Panc1 (cell line): ENCODE data around the gene NXPH3. TPM values are rescaled to one million over a fixed set of nuclear protein-coding genes. Genes with fewer than 3 reads are reported as not detected.

Source experiments
- ATAC-seq: fragments of 200-7000 bp; cut with Tn5 transposase; 2 replicates; pipeline ENCODE4 v1.9.1; 2020; ENCODE audit warnings: mild to moderate bottlenecking, moderate library complexity
- BruUV-seq: library from RNA; stranded (reverse); fragments of 400-500 nt; replicated peaks from 2 replicates; lab custom pipeline; 2021; lab: Mats Ljungman, UMichigan
- CTCF ChIA-PET: fragments of 300-600 bp; sonication (Branson Sonifier 250); formaldehyde crosslinking; loops from one replicate; lab custom pipeline; 2022; ENCODE audit warnings: antibody characterized with exemption; lab: Charles Lee
- POLR2A ChIA-PET: fragments of 300-600 bp; sonication (Branson Sonifier 250); formaldehyde crosslinking; loops from one replicate; lab custom pipeline; 2022; ENCODE audit warnings: antibody characterized with exemption; lab: Charles Lee
- DNase-seq: peaks from one replicate; pipeline ENCODE4 v3.0.0-alpha.2; 2010; ENCODE audit warnings: low read depth, low spot score
- H3K27ac ChIP-seq: 2 replicates; pipeline ENCODE4 v1.5.1; 2011; ENCODE audit warnings: mild to moderate bottlenecking, low read length, inconsistent platforms
- H3K27me3 ChIP-seq: fragments of 200-500 bp; sonication (Bioruptor generic); 2 replicates; pipeline ENCODE4 v1.6.0; 2014; ENCODE audit warnings: low read length, inconsistent platforms; ENCODE audit not compliant: control insufficient read depth, insufficient read depth
- H3K36me3 ChIP-seq: fragments of 200-500 bp; sonication (Bioruptor generic); 2 replicates; pipeline ENCODE4 v1.5.1; 2014; ENCODE audit warnings: inconsistent platforms, mild to moderate bottlenecking, low read length, moderate library complexity; ENCODE audit not compliant: control insufficient read depth, insufficient read depth
- H3K4me1 ChIP-seq: 2 replicates; pipeline ENCODE4 v1.5.1; 2011; ENCODE audit warnings: inconsistent platforms, mild to moderate bottlenecking, low read length, moderate library complexity; ENCODE audit not compliant: control insufficient read depth, insufficient read depth
- H3K4me3 ChIP-seq, 2 experiments: 2 replicates each; pipeline ENCODE4 v1.5.1; 2011 to 2012; ENCODE audit warnings: low read depth in 2 of 2, low read length in 2 of 2, mild to moderate bottlenecking in 2 of 2, inconsistent platforms in 1 of 2, moderate library complexity in 1 of 2
- H3K9me3 ChIP-seq: fragments of 200-500 bp; sonication (Bioruptor generic); 2 replicates; pipeline ENCODE4 v1.5.1; 2014; ENCODE audit warnings: low read depth, mild to moderate bottlenecking, inconsistent platforms, low read length, moderate library complexity; ENCODE audit not compliant: control insufficient read depth, insufficient read depth
- CTCF ChIP-seq: fragments of 450-650 bp; IDR thresholded peaks from 2 replicates; pipeline ENCODE4 v1.5.1; 2017; ENCODE audit warnings: mild to moderate bottlenecking
- POLR2AphosphoS5 ChIP-seq: IDR thresholded peaks from 2 replicates; pipeline ENCODE4 v1.6.1; 2012; ENCODE audit warnings: mild to moderate bottlenecking, low read depth, low read length, moderate library complexity
- REST ChIP-seq, 2 experiments: IDR thresholded peaks; 2 replicates each; pipeline ENCODE4 v1.6.1; 2011 to 2012; ENCODE audit warnings: low read depth in 2 of 2, control low read depth in 1 of 2, low read length in 1 of 2, mild to moderate bottlenecking in 1 of 2, moderate library complexity in 1 of 2; ENCODE audit not compliant: insufficient read depth in 1 of 2
- SIN3A ChIP-seq: IDR thresholded peaks from 2 replicates; pipeline ENCODE4 v1.6.1; 2012; ENCODE audit warnings: low read depth, mild to moderate bottlenecking, low read length, moderate library complexity, borderline replicate concordance; ENCODE audit not compliant: insufficient read depth
- TCF7L2 ChIP-seq: IDR thresholded peaks from 2 replicates; pipeline ENCODE4 v1.6.1; 2011; ENCODE audit warnings: mild to moderate bottlenecking, low read depth, low read length, inconsistent platforms
- in situ Hi-C: cut with HindIII; loops from 2 replicates; pipeline ENCODE4 v1.10.0; 2016; ENCODE audit warnings: low sequenced_read_pairs, low pct_unique_long_range_greater_than_20kb
- intact Hi-C: fragments of 100-400 bp; cut with micrococcal nuclease; formaldehyde crosslinking; loops from one replicate; pipeline ENCODE4 v1.10.0; 2022; ENCODE audit not compliant: unreplicated experiment
- total RNA-seq: library from RNA; stranded (reverse); gene quantifications from one replicate; pipeline ENCODE4 v1.2.1, GENCODE V29; 2021; ENCODE audit not compliant: unreplicated experiment

NXPH3 gene
- total RNA-seq, 1 experiment from 2014 or later = 0.57 TPM

- ATAC-seq (no peak), DNase-seq (no peak)
- in situ Hi-C loops (no loop called here), intact Hi-C loops (no loop called here)
- Histone ChIP-seq H3K27ac (no peak overlapping the region), H3K9me3 (no peaks in the 10 kb centered on the region), H3K4me1 (no peaks in the 10 kb centered on the region), H3K4me3 (no peak overlapping the region), H3K36me3 (no peaks in the 10 kb centered on the region), H3K27me3 (0 out of 2 replicates have a peak, but pooled peaks cover 6% of the 10 kb centered on the region)
- TF ChIP-seq CTCF (no peak), POLR2AphosphoS5 (no peak), SIN3A (no peak), REST (IDR thresholded peaks at IDR 0.05; ENCODE audit: insufficient read depth in 1 of 2, low read depth in 2 of 2, low read length in 1 of 2) (no peak), TCF7L2 (no peak)
- BruUV-seq = no TSS peak
- ChIA-PET CTCF (interaction anchor here (0.6 kb wide), 1 partner anchor 15 kb away, joined by 3 read pairs; no protein-coding TSS in a partner anchor), POLR2A (no interaction called here)
Measured at GRCh38 chr17:49528966-49529365, 46.7 kb upstream of the NXPH3 start.

- H3K4me3 ChIP-seq = no peak overlapping the region
- no peak for DNase-seq
- CTCF ChIA-PET = no interaction called here
- H3K4me1 ChIP-seq = no peaks in the 10 kb centered on the region
- H3K27me3 ChIP-seq = peaks cover 13% of the 10 kb centered on the region
- in situ Hi-C loops = no loop called here
- POLR2A ChIA-PET = interaction anchor here (0.6 to 0.7 kb wide), 2 partner anchors 65 to 526 kb away, joined by 3 to 11 read pairs; partner anchors contain the start of gene ITGA3
- no TSS peak for BruUV-seq
- no peak for TF ChIP-seq SIN3A
- no peak for ATAC-seq
- H3K27ac ChIP-seq = no peak overlapping the region
- intact Hi-C loops = no loop called here
- H3K9me3 ChIP-seq = no peaks in the 10 kb centered on the region
- no peaks in the 10 kb centered on the region for H3K36me3 ChIP-seq
Measured at GRCh38 chr17:49530118-49530517, 45.6 kb upstream of the NXPH3 start.

GRCh38 chr17:49543860-49544259, 31.8 kb upstream of the NXPH3 start:
- no peak for ATAC-seq
- Histone ChIP-seq H3K9me3 (no peaks in the 10 kb centered on the region), H3K36me3 (no peaks in the 10 kb centered on the region), H3K4me3 (no peak overlapping the region), H3K27ac (no peak overlapping the region), H3K4me1 (no peaks in the 10 kb centered on the region), H3K27me3 (no peaks in the 10 kb centered on the region)
- intact Hi-C loops = no loop called here
- POLR2A ChIA-PET = no interaction called here
- DNase-seq = no peak
- BruUV-seq = no TSS peak
- in situ Hi-C loops = no loop called here
- TF ChIP-seq REST (IDR thresholded peaks at IDR 0.05; ENCODE audit: insufficient read depth in 1 of 2, low read depth in 2 of 2, low read length in 1 of 2) = no peak
- no peak for TF ChIP-seq TCF7L2
- CTCF ChIA-PET = interaction anchor here (0.7 kb wide), 1 partner anchor 14 kb away, joined by 3 read pairs; no protein-coding TSS in a partner anchor
